ENCODE measurements around the gene TBC1D8. TPM values are rescaled to one million over a fixed set of nuclear protein-coding genes. Genes with fewer than 3 reads are reported as not detected.

TBC1D8 gene
- total RNA-seq, 5 donors from 2014 or later (not counting 1 experiment from before 2014, with no cell fraction given), result 0.40 to 2.1 (median 2.0) TPM

Other genes with a start within 250 kb of the TBC1D8 start
- gene RPL31, start 149.1 kb downstream of the TBC1D8 start, total RNA-seq, result 1,000 to 10,000 TPM; 1,802 to 2,371 (median 2,279) TPM
- gene CNOT11, start 101.5 kb upstream of the TBC1D8 start, total RNA-seq, result 10 to 100 TPM; 45.8 to 52.5 (median 50.7) TPM
- gene RNF149, start 157.3 kb upstream of the TBC1D8 start, total RNA-seq, result 100 to 1,000 TPM; 114 to 139 (median 123) TPM
- under 1 TPM in 1 of 5 donors, not detected in 4; 0.13 TPM for gene CREG2, start 236.1 kb upstream of the TBC1D8 start, total RNA-seq

Data from T-cell (primary cell).